A549 treated with ZK216348 at 1 μM for 4 hours (cell line): ENCODE results near the gene TCEAL7. TPM values are rescaled to one million over a fixed set of nuclear protein-coding genes. Genes with fewer than 3 reads are reported as not detected.

Experiments used
- total RNA-seq: library from RNA; stranded (reverse); fragments of 200-300 nt; extraction: Qiagen RNA extraction; gene quantifications from 5 replicates; pipeline ENCODE4 v1.2.3, GENCODE V29; 2022; ENCODE audit warnings: low read depth

Gene TCEAL7
- not detected in 5 replicates for total RNA-seq

GRCh38 chrX:103329991-103330390 lies at the start of gene TCEAL7:
TCEAL7 (plus strand) TSS chrX:103330239; CDS start chrX:103331404, 1,165 bp downstream.

GRCh38 chrX:103310555-103311398 lies 19.3 kb upstream of the TCEAL7 start, which contains the start of gene BEX2:
BEX2 (minus strand) TSS chrX:103310990; CDS start chrX:103309976, 1,014 bp downstream.

GRCh38 chrX:103356130-103356798 lies 26.2 kb downstream of the TCEAL7 start, which contains the start of gene TCEAL9:
TCEAL9 (plus strand) TSS chrX:103356506; CDS start chrX:103357685, 1,179 bp downstream.

GRCh38 chrX:103376118-103376978 lies 46.3 kb downstream of the TCEAL7 start, which contains the start of gene BEX3:
BEX3 (plus strand) TSS chrX:103376538; CDS start chrX:103377522, 984 bp downstream.

Other genes starting within 250 kb of the TCEAL7 start
- gene NXF3, start 237.1 kb upstream of the TCEAL7 start, total RNA-seq = not detected in 5 replicates
- 1.4 to 2.7 TPM (median 2.0 TPM) in 5 replicates for gene BEX4, start 115.1 kb upstream of the TCEAL7 start, total RNA-seq
- gene TCEAL8, start 75.1 kb upstream of the TCEAL7 start, total RNA-seq = 19.7 to 66.3 TPM (median 29.4 TPM) in 5 replicates
- gene TCEAL5, start 53.5 kb upstream of the TCEAL7 start, total RNA-seq = not detected in 5 replicates
- 6.3 to 14.1 TPM (median 8.3 TPM) in 5 replicates for gene BEX2, start 19.2 kb upstream of the TCEAL7 start, total RNA-seq
- 86.8 to 241 TPM (median 103 TPM) in 5 replicates for gene TCEAL9, start 26.3 kb downstream of the TCEAL7 start, total RNA-seq
- gene BEX3, start 46.3 kb downstream of the TCEAL7 start, total RNA-seq = 215 to 287 TPM (median 258 TPM) in 5 replicates
- not detected in 5 replicates for gene RAB40A, start 189.2 kb downstream of the TCEAL7 start, total RNA-seq